Activated CD4-positive, alpha-beta T cell treated with anti-CD3 and anti-CD28 coated beads, Interleukin-2, amount 50 U/mL, for 48 hours (primary cell): Measurements from ENCODE around the gene HEXIM2.

ENCODE experiments used
- DNase-seq, 2 experiments: peaks; one replicate each; pipeline ENCODE4 v3.0.0-alpha.2; 2020

HEXIM2 gene

GRCh38 chr17:45128331-45128730 lies 33.3 kb upstream of the HEXIM2 start:
- no peak for DNase-seq

GRCh38 chr17:45128989-45129388 lies 32.7 kb upstream of the HEXIM2 start:
- no peak for DNase-seq

- DNase-seq, result no peak
Measured at GRCh38 chr17:45129426-45129939, 32.2 kb upstream of the HEXIM2 start.

- DNase-seq, result no peak
Measured at GRCh38 chr17:45129940-45130680, 31.6 kb upstream of the HEXIM2 start.

- no peak for DNase-seq
Measured at GRCh38 chr17:45130681-45131615, 30.7 kb upstream of the HEXIM2 start.

GRCh38 chr17:45131616-45132319 lies 29.9 kb upstream of the HEXIM2 start:
- peak; percentile 60 to 69 for DNase-seq

- DNase-seq, result no peak
Measured at GRCh38 chr17:45132320-45132571, 29.4 kb upstream of the HEXIM2 start, which contains the start of gene PLCD3. Gene PLCD3, minus strand, starts transcription at chr17:45132515. Its CDS starts 105 bp downstream, at chr17:45132410.

GRCh38 chr17:45132572-45133463 lies 28.9 kb upstream of the HEXIM2 start:
- peak; percentile 70 to 71 for DNase-seq

- peak; percentile 97 to 98 for DNase-seq
Measured at GRCh38 chr17:45135192-45135977, 26.3 kb upstream of the HEXIM2 start, which contains the start of gene ACBD4. Gene ACBD4, plus strand, starts transcription at chr17:45135687. Its CDS starts 458 bp downstream, at chr17:45136145.

- DNase-seq, result no peak
Measured at GRCh38 chr17:45135978-45136791, 25.5 kb upstream of the HEXIM2 start.

GRCh38 chr17:45136846-45137560 lies 24.7 kb upstream of the HEXIM2 start:
- no peak for DNase-seq

GRCh38 chr17:45137561-45138305 lies 23.9 kb upstream of the HEXIM2 start:
- no peak for DNase-seq

GRCh38 chr17:45138911-45139532 lies 22.7 kb upstream of the HEXIM2 start:
- no peak for DNase-seq

- no peak for DNase-seq
Measured at GRCh38 chr17:45139533-45139920, 22.1 kb upstream of the HEXIM2 start.

GRCh38 chr17:45143094-45143670 lies 18.5 kb upstream of the HEXIM2 start:
- DNase-seq, result no peak

- peak; percentile 43 to 54 for DNase-seq
Measured at GRCh38 chr17:45143767-45144198, 17.9 kb upstream of the HEXIM2 start.

- DNase-seq, result peak; percentile 39 to 46
Measured at GRCh38 chr17:45144199-45145034, 17.3 kb upstream of the HEXIM2 start.
